HepG2 (cell line): ENCODE data around the gene RILP. TPM values are rescaled to one million over a fixed set of nuclear protein-coding genes. Genes with fewer than 3 reads are reported as not detected.

Experiments
- AKAP8 ChIP-seq: sonication (generic); formaldehyde crosslinking; IDR thresholded peaks from 2 replicates; pipeline ENCODE4 v1.5.1; 2020; ENCODE audit warnings: mild to moderate bottlenecking, missing genetic modification reagents
- ETS1 ChIP-seq: sonication (generic); formaldehyde crosslinking; IDR thresholded peaks from 2 replicates; pipeline ENCODE4 v1.4.0; 2020; ENCODE audit warnings: missing genetic modification reagents
- MAX ChIP-seq: IDR thresholded peaks from 2 replicates; pipeline ENCODE4 v1.6.1; 2012; ENCODE audit warnings: inconsistent platforms
- NAIF1 ChIP-seq: sonication (generic); formaldehyde crosslinking; IDR thresholded peaks from 2 replicates; pipeline ENCODE4 v1.5.0; 2020; ENCODE audit warnings: mild to moderate bottlenecking, missing genetic modification reagents, borderline replicate concordance
- SNAPC4 ChIP-seq: sonication (generic); formaldehyde crosslinking; IDR thresholded peaks from 2 replicates; pipeline ENCODE4 v1.4.0; 2020; ENCODE audit warnings: mild to moderate bottlenecking, missing genetic modification reagents
- TAF15 ChIP-seq: fragments of 200-400 bp; formaldehyde crosslinking; IDR thresholded peaks from one replicate; pipeline ENCODE4 v1.6.1; 2018; ENCODE audit warnings: mild to moderate bottlenecking, low read depth, low read length; ENCODE audit not compliant: poor library complexity, severe bottlenecking
- ZKSCAN1 ChIP-seq: fragments of 150-350 bp; IDR thresholded peaks from 2 replicates; pipeline ENCODE4 v1.6.1; 2014; ENCODE audit warnings: low read length
- ZNF142 ChIP-seq: sonication (generic); formaldehyde crosslinking; IDR thresholded peaks from 2 replicates; pipeline ENCODE4 v1.4.0; 2020; ENCODE audit warnings: missing genetic modification reagents
- ZNF235 ChIP-seq: sonication (generic); formaldehyde crosslinking; IDR thresholded peaks from 2 replicates; pipeline ENCODE4 v1.8.1; 2023; ENCODE audit warnings: mild to moderate bottlenecking, missing genetic modification reagents, borderline replicate concordance
- ZNF484 ChIP-seq: sonication (generic); formaldehyde crosslinking; IDR thresholded peaks from 2 replicates; pipeline ENCODE4 v1.5.1; 2020; ENCODE audit warnings: mild to moderate bottlenecking, low read depth, missing genetic modification reagents, borderline replicate concordance
- ZNF639 ChIP-seq: conservative IDR thresholded peaks from 2 replicates; pipeline ENCODE4 v1.6.1; 2018; ENCODE audit warnings: missing genetic modification reagents
- ZNF644 ChIP-seq: IDR thresholded peaks from 2 replicates; pipeline ENCODE4 v1.6.1; 2016; ENCODE audit warnings: low read depth
- ZNF709 ChIP-seq: sonication (generic); formaldehyde crosslinking; IDR thresholded peaks from 2 replicates; pipeline ENCODE4 v1.5.0; 2020; ENCODE audit warnings: mild to moderate bottlenecking, missing genetic modification reagents
- ZNF746 ChIP-seq: sonication (generic); formaldehyde crosslinking; IDR thresholded peaks from 2 replicates; pipeline ENCODE4 v1.8.0; 2022; ENCODE audit warnings: mild to moderate bottlenecking, missing genetic modification reagents
- ZNF782 ChIP-seq: sonication (generic); formaldehyde crosslinking; IDR thresholded peaks from 2 replicates; pipeline ENCODE4 v1.4.0; 2020; ENCODE audit warnings: missing genetic modification reagents, mild to moderate bottlenecking, borderline replicate concordance
- polyA plus RNA-seq, 8 experiments: library from polyadenylated mRNA; depleted of rRNA in 3 of 8; stranded (reverse) in 7 of 8; unstranded in 1 of 8; fragments of >200 nt; fragmentation: Illumina TruSeq in 4 of 8; extraction: Trizol in 4 of 8; gene quantifications; 2 replicates each; pipeline versions ENCODE4 v1.2.1 to v1.2.3, GENCODE V29; 2011 to 2016; ENCODE audit warnings: low read depth in 4 of 8, missing spikeins in 1 of 8, mixed read lengths in 1 of 8; ENCODE audit not compliant: insufficient read depth in 1 of 8
- total RNA-seq, 5 experiments: library from RNA; depleted of rRNA; stranded (reverse); fragments of >200 nt; fragmentation: Illumina TruSeq; extraction: Trizol; gene quantifications; 2 replicates each; pipeline ENCODE4 v1.2.3, GENCODE V29; 2016; ENCODE audit warnings: low read depth in 1 of 5

RILP gene
- total and polyA plus RNA-seq, 2 of the 13 experiments (the other 11 are each of a cell fraction or from before 2014, with no cell fraction given), result 6.6 to 8.1 TPM

- 0 out of 2 replicates have a peak, but pooled peaks have one; percentile 39 for TF ChIP-seq ZNF639 (CRISPR knock-in tag)
- no peak for TF ChIP-seq ZNF746
- peak; percentile 78 for TF ChIP-seq ZNF142 (CRISPR knock-in tag)
- no peak for TF ChIP-seq TAF15
- peak; percentile 76 for TF ChIP-seq MAX
- no peak for TF ChIP-seq ZNF484
- no peak for TF ChIP-seq NAIF1 (CRISPR knock-in tag)
- no peak for TF ChIP-seq ETS1 (CRISPR knock-in tag)
- no peak for TF ChIP-seq SNAPC4 (CRISPR knock-in tag)
- TF ChIP-seq ZNF782 (CRISPR knock-in tag), result no peak
- peak; percentile 39; the same call in 1 of the 2 replicates for TF ChIP-seq ZNF709 (CRISPR knock-in tag)
- no peak; the same call in 1 of the 2 replicates for TF ChIP-seq ZNF644 (CRISPR knock-in tag)
- TF ChIP-seq ZNF235, result no peak
- no peak for TF ChIP-seq ZKSCAN1
- TF ChIP-seq AKAP8 (CRISPR knock-in tag), result no peak
Measured at GRCh38 chr17:1597861-1598342, 51.8 kb downstream of the RILP start (continued).
